Trophoblast cell (in vitro differentiated cells and primary cell): ENCODE data around the gene LUZP1.
"Not testable (repeated sequence)": the region's sequence is repeated elsewhere in the genome, so short reads cannot be mapped to it uniquely, and the experiment has no call there.

Experiments used
- DNase-seq, 2 donors: peaks; one replicate each; pipeline ENCODE4 v3.0.0-alpha.2; 2016
- H2AFZ ChIP-seq: 2 replicates; pipeline ENCODE4 v1.6.1; 2013; ENCODE audit warnings: low read length, moderate library complexity, mild to moderate bottlenecking; ENCODE audit not compliant: insufficient read depth, poor library complexity
- H2AK5ac ChIP-seq: 2 replicates; pipeline ENCODE4 v1.6.1; 2013; ENCODE audit warnings: mild to moderate bottlenecking, low read length
- H2BK120ac ChIP-seq: 2 replicates; pipeline ENCODE4 v1.6.1; 2013; ENCODE audit warnings: low read length, mild to moderate bottlenecking, moderate library complexity; ENCODE audit not compliant: insufficient read depth, poor library complexity
- H2BK12ac ChIP-seq: 2 replicates; pipeline ENCODE4 v1.6.1; 2013; ENCODE audit warnings: mild to moderate bottlenecking, low read length, moderate library complexity
- H2BK5ac ChIP-seq: 2 replicates; pipeline ENCODE4 v1.6.1; 2013; ENCODE audit warnings: low read length, low read depth, moderate library complexity, mild to moderate bottlenecking; ENCODE audit not compliant: poor library complexity
- H3K14ac ChIP-seq: 2 replicates; pipeline ENCODE4 v1.6.1; 2013; ENCODE audit warnings: mild to moderate bottlenecking, low read length
- H3K18ac ChIP-seq: 2 replicates; pipeline ENCODE4 v1.6.1; 2013; ENCODE audit warnings: mild to moderate bottlenecking, low read length
- H3K23ac ChIP-seq: 2 replicates; pipeline ENCODE4 v1.6.1; 2013; ENCODE audit warnings: low read length
- H3K27ac ChIP-seq: 2 replicates; pipeline ENCODE4 v1.5.1; 2013; ENCODE audit warnings: low read depth, mild to moderate bottlenecking, inconsistent platforms, low read length, moderate library complexity
- H3K27me3 ChIP-seq: 2 replicates; pipeline ENCODE4 v1.6.1; 2013; ENCODE audit warnings: inconsistent platforms, mild to moderate bottlenecking, low read length, moderate library complexity; ENCODE audit not compliant: insufficient read depth
- H3K36me3 ChIP-seq, 2 experiments: 1 replicate in 1 of 2; 2 replicates in 1 of 2; pipeline ENCODE4 v1.6.1; 2013; ENCODE audit warnings: low read length in 2 of 2, mild to moderate bottlenecking in 2 of 2, moderate library complexity in 1 of 2; ENCODE audit not compliant: insufficient read depth in 2 of 2, control insufficient read depth in 1 of 2
- H3K4ac ChIP-seq: 2 replicates; pipeline ENCODE4 v1.6.1; 2013; ENCODE audit warnings: low read depth, mild to moderate bottlenecking, low read length, moderate library complexity
- H3K4me1 ChIP-seq, 2 experiments: 1 replicate in 1 of 2; 2 replicates in 1 of 2; pipeline ENCODE4 v1.6.1; 2013; ENCODE audit warnings: low read length in 2 of 2, mild to moderate bottlenecking in 2 of 2, moderate library complexity in 1 of 2; ENCODE audit not compliant: insufficient read depth in 2 of 2, control insufficient read depth in 1 of 2
- H3K4me2 ChIP-seq: 2 replicates; pipeline ENCODE4 v1.6.1; 2013; ENCODE audit warnings: inconsistent platforms, mild to moderate bottlenecking, low read length, moderate library complexity
- H3K4me3 ChIP-seq: 2 replicates; pipeline ENCODE4 v1.5.1; 2013; ENCODE audit warnings: mild to moderate bottlenecking, low read depth, low read length, inconsistent platforms
- H3K79me1 ChIP-seq: one replicate; pipeline ENCODE4 v1.6.1; 2013; ENCODE audit warnings: low read length
- H3K79me2 ChIP-seq: 2 replicates; pipeline ENCODE4 v1.6.1; 2013; ENCODE audit warnings: low read length, mild to moderate bottlenecking; ENCODE audit not compliant: control insufficient read depth, insufficient read depth, poor library complexity
- H3K9ac ChIP-seq: 2 replicates; pipeline ENCODE4 v1.6.1; 2013; ENCODE audit warnings: mild to moderate bottlenecking, low read length
- H3K9me3 ChIP-seq: 2 replicates; pipeline ENCODE4 v1.6.1; 2013; ENCODE audit warnings: low read depth, mild to moderate bottlenecking, control low read depth, inconsistent platforms, low read length; ENCODE audit not compliant: insufficient read depth
- H4K12ac ChIP-seq: 2 replicates; pipeline ENCODE4 v1.6.1; 2013; ENCODE audit warnings: low read depth, mild to moderate bottlenecking, low read length, moderate library complexity
- H4K8ac ChIP-seq: 2 replicates; pipeline ENCODE4 v1.6.1; 2013; ENCODE audit warnings: low read depth, mild to moderate bottlenecking, low read length, moderate library complexity
- H4K91ac ChIP-seq: one replicate; pipeline ENCODE4 v1.6.1; 2013; ENCODE audit warnings: low read depth, mild to moderate bottlenecking, low read length, moderate library complexity
- WGBS: extraction: QIAGEN DNeasy Blood & Tissue Kit; methylation state at CpG from one replicate; pipeline ENCODE4 v1.1.7; 2013; ENCODE audit warnings: missing lambda C conversion rate; ENCODE audit not compliant: insufficient read length, insufficient coverage; ENCODE audit errors: extremely low coverage; 5-methylcytosine and 5-hydroxymethylcytosine counted together

LUZP1 gene

GRCh38 chr1:23194119-23194984 is 25.7 kb upstream of the LUZP1 start:
- DNase-seq: peak; percentile 64 to 75
- Histone ChIP-seq H3K14ac (peak overlapping the region; percentile 52), H3K4me3 (no peak overlapping the region), H3K23ac (no peak overlapping the region), H3K4me1 (peaks cover 20 to 32% of the 10 kb centered on the region in 2 experiments), H3K79me2 (no peaks in the 10 kb centered on the region), H3K79me1 (peaks cover 30% of the 10 kb centered on the region), H4K8ac (peak overlapping the region; percentile 5), H3K4me2 (no peak overlapping the region), H3K36me3 (no peaks in the 10 kb centered on the region), H2BK120ac (peak overlapping the region; percentile 68), H3K9ac (no peak overlapping the region), H2AK5ac (peak overlapping the region; percentile 5), H3K27ac (peak overlapping the region; percentile 98), H3K9me3 (no peaks in the 10 kb centered on the region), H2BK12ac (peak overlapping the region; percentile 26), H3K18ac (peak overlapping the region; percentile 43), H3K4ac (no peak overlapping the region), H4K91ac (peak overlapping the region; percentile 68), H2BK5ac (peak overlapping the region; percentile 44), H4K12ac (no peak overlapping the region), H2AFZ (no peak overlapping the region), H3K27me3 (no peaks in the 10 kb centered on the region)
- WGBS: no CpG with 5 or more reads among the region's 11 CpGs

GRCh38 chr1:23193391-23194118 is 24.9 kb upstream of the LUZP1 start:
- H4K91ac ChIP-seq: peak overlapping the region; percentile 61
- no peak overlapping the region for H4K12ac ChIP-seq
- H2BK12ac ChIP-seq: peak overlapping the region; percentile 26
- H3K14ac ChIP-seq: peak overlapping the region; percentile 52
- H2BK5ac ChIP-seq: peak overlapping the region; percentile 44
- peaks cover 30% of the 10 kb centered on the region for H3K79me1 ChIP-seq
- H3K9ac ChIP-seq: no peak overlapping the region
- no peak overlapping the region for H3K23ac ChIP-seq
- no peak overlapping the region for H3K4me3 ChIP-seq
- peak in 1 of 2 donors; percentile 35 for DNase-seq
- no peaks in the 10 kb centered on the region for H3K27me3 ChIP-seq
- H3K9me3 ChIP-seq: no peaks in the 10 kb centered on the region
- no peak overlapping the region for H3K4me2 ChIP-seq
- peak overlapping the region; percentile 56 for H2BK120ac ChIP-seq
- peak overlapping the region; percentile 43 for H3K18ac ChIP-seq
- H3K79me2 ChIP-seq: no peaks in the 10 kb centered on the region
- H3K27ac ChIP-seq: peak overlapping the region; percentile 66
- no CpG with 5 or more reads among the region's 27 CpGs for WGBS
- peak overlapping the region; percentile 67 for H2AK5ac ChIP-seq
- peak overlapping the region; percentile 5 for H4K8ac ChIP-seq
- H3K4ac ChIP-seq: no peak overlapping the region
- peaks cover 23 to 35% of the 10 kb centered on the region in 2 experiments for H3K4me1 ChIP-seq
- no peak overlapping the region for H2AFZ ChIP-seq
- H3K36me3 ChIP-seq: no peaks in the 10 kb centered on the region

GRCh38 chr1:23191199-23191598 is 22.5 kb upstream of the LUZP1 start:
- H3K9ac ChIP-seq: no peak overlapping the region
- H2BK12ac ChIP-seq: no peak overlapping the region
- H4K8ac ChIP-seq: no peak overlapping the region
- H3K4me3 ChIP-seq: no peak overlapping the region
- no peak overlapping the region for H2AFZ ChIP-seq
- H3K18ac ChIP-seq: no peak overlapping the region
- no peaks in the 10 kb centered on the region for H3K27me3 ChIP-seq
- H2AK5ac ChIP-seq: no peak overlapping the region
- peaks cover 23% of the 10 kb centered on the region for H3K79me1 ChIP-seq
- no peak overlapping the region for H3K14ac ChIP-seq
- H3K79me2 ChIP-seq: no peaks in the 10 kb centered on the region
- H3K9me3 ChIP-seq: no peaks in the 10 kb centered on the region
- no peak overlapping the region for H3K23ac ChIP-seq
- no CpG with 5 or more reads among the region's 3 CpGs for WGBS
- no peak overlapping the region for H3K27ac ChIP-seq
- no peak overlapping the region for H3K4ac ChIP-seq
- DNase-seq: no peak
- no peaks in the 10 kb centered on the region for H3K36me3 ChIP-seq
- H2BK5ac ChIP-seq: no peak overlapping the region
- H3K4me2 ChIP-seq: no peak overlapping the region
- H4K91ac ChIP-seq: no peak overlapping the region
- no peak overlapping the region for H2BK120ac ChIP-seq
- peaks cover 21 to 30% of the 10 kb centered on the region in 2 experiments for H3K4me1 ChIP-seq
- no peak overlapping the region for H4K12ac ChIP-seq

GRCh38 chr1:23188936-23189452 is 20.3 kb upstream of the LUZP1 start:
- peaks cover 15 to 21% of the 10 kb centered on the region in 2 experiments for H3K4me1 ChIP-seq
- H4K8ac ChIP-seq, H3K23ac ChIP-seq, H3K9ac ChIP-seq, H3K9me3 ChIP-seq, H3K4me2 ChIP-seq, H2AFZ ChIP-seq, H2AK5ac ChIP-seq, H3K79me2 ChIP-seq, H3K4me3 ChIP-seq, H3K18ac ChIP-seq, H3K4ac ChIP-seq, H3K14ac ChIP-seq, H3K36me3 ChIP-seq, H3K27me3 ChIP-seq, H4K12ac ChIP-seq: not testable (repeated sequence)
- H3K79me1 ChIP-seq: peaks cover 14% of the 10 kb centered on the region
- peak; percentile 95 to 97 for DNase-seq
- peak overlapping the region; percentile 75 for H4K91ac ChIP-seq
- H3K27ac ChIP-seq: peak overlapping the region; percentile 61
- no CpG with 5 or more reads among the region's 13 CpGs for WGBS
- peak overlapping the region; percentile 23 for H2BK5ac ChIP-seq
- peak overlapping the region; percentile 81 for H2BK12ac ChIP-seq
- peak overlapping the region; percentile 81 for H2BK120ac ChIP-seq
